Activated T-helper 17 cell treated with anti-CD3 and anti-CD28 coated beads, Interleukin-2, amount 50 U/mL, for 72 hours (primary cell): ENCODE data around the gene GSTM3. TPM values are rescaled to one million over a fixed set of nuclear protein-coding genes. Genes with fewer than 3 reads are reported as not detected.
"Not testable (repeated sequence)": the region's sequence is repeated elsewhere in the genome, so short reads cannot be mapped to it uniquely, and the experiment has no call there.

Experiments used
- ATAC-seq: fragments of 150-1000 bp; cut with Tn5 transposase; replicated peaks from 2 replicates; pipeline ENCODE4 v1.10.0; 2021; ENCODE audit warnings: mild to moderate bottlenecking, moderate library complexity
- H3K27ac Mint-ChIP-seq: one replicate; pipeline ENCODE4 v1.8.0; 2022; ENCODE audit warnings: mixed read lengths
- H3K27me3 Mint-ChIP-seq: one replicate; pipeline ENCODE4 v1.8.0; 2022; ENCODE audit warnings: mixed read lengths
- H3K36me3 Mint-ChIP-seq: one replicate; pipeline ENCODE4 v1.8.0; 2022; ENCODE audit warnings: low read depth, mild to moderate bottlenecking, mixed read lengths
- H3K4me1 Mint-ChIP-seq: one replicate; pipeline ENCODE4 v1.8.0; 2022; ENCODE audit warnings: mixed read lengths
- H3K4me3 Mint-ChIP-seq: one replicate; pipeline ENCODE4 v1.8.0; 2022; ENCODE audit warnings: mild to moderate bottlenecking, mixed read lengths
- H3K9me3 Mint-ChIP-seq: one replicate; pipeline ENCODE4 v1.8.0; 2022; ENCODE audit warnings: mixed read lengths
- total RNA-seq, 2 donors: library from RNA; stranded (reverse); gene quantifications; one replicate each; pipeline ENCODE4 v1.2.3, GENCODE V29; 2022

Gene GSTM3
- total RNA-seq, 2 donors from 2014 or later, result 8.9 to 30.2 TPM

GRCh38 chr1:109714661-109715372 lies 26.0 kb downstream of the GSTM3 start:
- H3K36me3 Mint-ChIP-seq, result no peaks in the 10 kb centered on the region
- no peaks in the 10 kb centered on the region for H3K9me3 Mint-ChIP-seq
- no peak for ATAC-seq
- H3K27ac Mint-ChIP-seq, result no peak overlapping the region
- H3K27me3 Mint-ChIP-seq, result peaks cover 28% of the 10 kb centered on the region
- H3K4me1 Mint-ChIP-seq, result no peaks in the 10 kb centered on the region
- no peak overlapping the region for H3K4me3 Mint-ChIP-seq

DNA sequence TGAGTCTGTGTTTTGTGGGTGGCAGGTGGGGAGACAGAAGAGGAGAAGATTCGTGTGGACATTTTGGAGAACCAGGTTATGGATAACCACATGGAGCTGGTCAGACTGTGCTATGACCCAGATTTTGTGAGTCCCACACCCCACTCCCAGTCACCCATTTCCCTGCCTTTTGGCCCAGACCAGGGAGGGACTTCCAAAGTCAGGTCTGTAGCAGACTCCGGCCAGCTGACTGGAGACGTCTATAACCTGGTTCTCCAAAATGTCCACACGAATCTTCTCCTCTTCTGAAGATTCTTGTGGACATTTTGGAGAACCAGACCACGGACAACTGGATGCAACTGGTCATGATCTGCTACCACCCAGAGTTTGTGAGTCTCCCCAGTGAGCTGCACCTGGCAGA lies 27.2 kb downstream of the GSTM3 start:
- Mint-ChIP-seq H3K27me3 (peaks cover 24% of the 10 kb centered on the region), H3K4me3 (no peak overlapping the region), H3K4me1 (no peaks in the 10 kb centered on the region), H3K27ac (no peak overlapping the region), H3K36me3 (no peaks in the 10 kb centered on the region), H3K9me3 (no peaks in the 10 kb centered on the region)
- ATAC-seq, result no peak

GRCh38 chr1:109712321-109712864 lies 28.4 kb downstream of the GSTM3 start:
- no peaks in the 10 kb centered on the region for H3K4me1 Mint-ChIP-seq
- ATAC-seq, result no peak
- no peaks in the 10 kb centered on the region for H3K36me3 Mint-ChIP-seq
- no peak overlapping the region for H3K4me3 Mint-ChIP-seq
- no peak overlapping the region for H3K27ac Mint-ChIP-seq
- H3K27me3 Mint-ChIP-seq, result peaks cover 21% of the 10 kb centered on the region
- peaks cover 3% of the 10 kb centered on the region for H3K9me3 Mint-ChIP-seq

DNA sequence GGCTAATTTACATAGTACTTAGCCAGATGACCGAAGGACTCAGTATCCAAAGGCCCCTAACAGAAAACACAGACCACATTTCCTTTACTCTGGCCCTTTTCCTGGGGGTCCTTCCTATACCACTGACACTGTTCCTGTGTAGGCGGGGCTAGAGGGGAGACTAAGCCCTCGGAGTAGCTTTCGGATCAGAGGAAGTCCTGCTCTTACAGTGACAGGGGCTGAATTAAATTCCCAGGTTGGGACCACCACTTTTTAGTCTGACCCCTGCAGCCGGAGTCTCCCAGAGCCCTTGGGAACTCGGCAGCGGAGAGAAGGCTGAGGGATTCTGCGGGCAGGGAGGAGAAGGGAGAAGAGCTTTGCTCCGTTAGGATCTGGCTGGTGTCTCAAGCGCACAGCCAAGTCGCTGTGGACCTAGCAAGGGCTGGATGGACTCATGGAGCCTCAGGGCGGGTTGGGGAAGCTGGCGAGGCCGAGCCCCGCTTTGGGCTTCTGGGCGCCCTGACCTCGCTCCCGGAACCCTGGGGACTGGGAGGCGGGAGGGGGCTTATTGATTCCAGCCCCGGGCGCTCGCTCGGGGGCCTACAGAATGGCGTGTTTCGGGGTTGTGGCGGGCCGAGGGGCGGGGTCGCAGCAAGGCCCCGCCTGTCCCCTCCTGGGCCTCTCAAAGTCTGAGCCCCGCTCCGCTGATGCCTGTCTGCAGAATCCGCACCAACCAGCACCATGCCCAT lies 29.1 kb downstream of the GSTM3 start, which contains the start of gene GSTM5:
GSTM5 (plus strand) TSS at position 659 of the 728 bp plus-strand sequence; CDS start at position 721, 62 bp downstream.
- not testable (repeated sequence) for H3K4me3 Mint-ChIP-seq, ATAC-seq, H3K27ac Mint-ChIP-seq, H3K9me3 Mint-ChIP-seq, H3K4me1 Mint-ChIP-seq, H3K36me3 Mint-ChIP-seq
- peaks cover 19% of the 10 kb centered on the region for H3K27me3 Mint-ChIP-seq

- H3K27me3 Mint-ChIP-seq, result peaks cover 14% of the 10 kb centered on the region
- not testable (repeated sequence) for H3K4me1 Mint-ChIP-seq, H3K4me3 Mint-ChIP-seq, H3K9me3 Mint-ChIP-seq, H3K27ac Mint-ChIP-seq, ATAC-seq, H3K36me3 Mint-ChIP-seq
Measured at GRCh38 chr1:109709822-109710221, 31.0 kb downstream of the GSTM3 start.

- not testable (repeated sequence) for H3K27ac Mint-ChIP-seq, ATAC-seq, H3K36me3 Mint-ChIP-seq, H3K4me1 Mint-ChIP-seq, H3K9me3 Mint-ChIP-seq, H3K4me3 Mint-ChIP-seq
- H3K27me3 Mint-ChIP-seq, result peaks cover 14% of the 10 kb centered on the region
Measured at GRCh38 chr1:109708949-109709348, 31.9 kb downstream of the GSTM3 start.

GRCh38 chr1:109705411-109705810 lies 35.4 kb downstream of the GSTM3 start:
- ATAC-seq, result no peak
- no peaks in the 10 kb centered on the region for H3K36me3 Mint-ChIP-seq
- no peaks in the 10 kb centered on the region for H3K4me1 Mint-ChIP-seq
- H3K4me3 Mint-ChIP-seq, result no peak overlapping the region
- peaks cover 3% of the 10 kb centered on the region for H3K9me3 Mint-ChIP-seq
- H3K27ac Mint-ChIP-seq, result no peak overlapping the region
- H3K27me3 Mint-ChIP-seq, result peaks cover 7% of the 10 kb centered on the region

- Mint-ChIP-seq H3K27me3 (peaks cover 7% of the 10 kb centered on the region), H3K4me3 (no peak overlapping the region)
Measured at GRCh38 chr1:109704173-109704572, 36.7 kb downstream of the GSTM3 start.

GRCh38 chr1:109702940-109703339 lies 37.9 kb downstream of the GSTM3 start:
- H3K36me3 Mint-ChIP-seq, H3K27me3 Mint-ChIP-seq, ATAC-seq, H3K9me3 Mint-ChIP-seq, H3K27ac Mint-ChIP-seq, H3K4me1 Mint-ChIP-seq, H3K4me3 Mint-ChIP-seq: not testable (repeated sequence)

More at GRCh38 chr1:109704173-109704572, 36.7 kb downstream of the GSTM3 start:
- ATAC-seq, result no peak
- Mint-ChIP-seq H3K4me1 (no peaks in the 10 kb centered on the region), H3K36me3 (no peaks in the 10 kb centered on the region), H3K27ac (no peak overlapping the region), H3K9me3 (peaks cover 3% of the 10 kb centered on the region)

GRCh38 chr1:109697861-109698260 lies 43.0 kb downstream of the GSTM3 start:
- not testable (repeated sequence) for H3K4me3 Mint-ChIP-seq, ATAC-seq, H3K36me3 Mint-ChIP-seq, H3K27me3 Mint-ChIP-seq, H3K27ac Mint-ChIP-seq, H3K9me3 Mint-ChIP-seq, H3K4me1 Mint-ChIP-seq

DNA sequence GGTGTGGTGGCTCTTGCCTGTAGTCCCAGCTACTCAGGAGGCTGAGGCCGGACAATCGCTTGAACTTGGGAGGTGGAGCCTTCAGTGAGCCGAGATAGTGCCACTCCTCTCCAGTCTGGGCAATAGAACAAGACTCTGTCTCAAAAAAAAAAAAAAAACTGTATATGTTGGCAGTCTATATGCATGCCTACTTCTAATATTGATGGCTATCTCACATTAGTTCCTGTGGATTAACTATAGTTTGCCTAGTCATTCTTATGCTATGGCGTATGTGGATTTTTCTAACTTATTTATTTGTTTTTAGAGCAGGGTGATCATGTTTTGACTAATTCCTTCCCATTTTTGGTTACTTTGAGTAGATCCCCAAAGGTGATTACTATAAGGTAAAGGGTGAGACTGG lies 43.8 kb downstream of the GSTM3 start:
- H3K9me3 Mint-ChIP-seq, result no peaks in the 10 kb centered on the region
- H3K27me3 Mint-ChIP-seq, result no peaks in the 10 kb centered on the region
- H3K4me3 Mint-ChIP-seq, result no peak overlapping the region
- no peak overlapping the region for H3K27ac Mint-ChIP-seq
- no peaks in the 10 kb centered on the region for H3K36me3 Mint-ChIP-seq
- H3K4me1 Mint-ChIP-seq, result no peaks in the 10 kb centered on the region
- no peak for ATAC-seq

DNA sequence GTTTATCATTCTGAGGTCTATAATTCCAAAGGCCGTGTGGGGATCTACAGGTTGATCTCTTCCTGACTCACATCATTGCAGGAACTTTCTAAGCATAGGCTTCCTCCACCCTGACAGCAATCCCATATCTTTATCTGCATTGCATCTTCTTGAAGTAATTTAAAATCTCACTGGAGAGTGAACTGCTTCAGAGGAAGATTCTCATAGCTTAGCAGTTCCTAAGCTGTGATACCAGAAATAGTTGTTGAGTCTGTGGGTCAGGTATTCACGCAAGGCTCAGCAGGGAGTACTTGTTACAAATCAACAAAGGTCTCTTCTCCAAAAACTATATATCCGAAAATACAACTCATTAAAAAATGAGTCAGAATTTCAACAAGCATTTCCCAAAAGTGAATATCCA lies 45.7 kb downstream of the GSTM3 start:
- not testable (repeated sequence) for H3K27me3 Mint-ChIP-seq, H3K4me3 Mint-ChIP-seq, ATAC-seq, H3K9me3 Mint-ChIP-seq, H3K4me1 Mint-ChIP-seq, H3K36me3 Mint-ChIP-seq, H3K27ac Mint-ChIP-seq

- not testable (repeated sequence) for H3K4me3 Mint-ChIP-seq, ATAC-seq, H3K27ac Mint-ChIP-seq, H3K27me3 Mint-ChIP-seq, H3K4me1 Mint-ChIP-seq, H3K9me3 Mint-ChIP-seq, H3K36me3 Mint-ChIP-seq
Measured at GRCh38 chr1:109694400-109694799, 46.4 kb downstream of the GSTM3 start.

DNA sequence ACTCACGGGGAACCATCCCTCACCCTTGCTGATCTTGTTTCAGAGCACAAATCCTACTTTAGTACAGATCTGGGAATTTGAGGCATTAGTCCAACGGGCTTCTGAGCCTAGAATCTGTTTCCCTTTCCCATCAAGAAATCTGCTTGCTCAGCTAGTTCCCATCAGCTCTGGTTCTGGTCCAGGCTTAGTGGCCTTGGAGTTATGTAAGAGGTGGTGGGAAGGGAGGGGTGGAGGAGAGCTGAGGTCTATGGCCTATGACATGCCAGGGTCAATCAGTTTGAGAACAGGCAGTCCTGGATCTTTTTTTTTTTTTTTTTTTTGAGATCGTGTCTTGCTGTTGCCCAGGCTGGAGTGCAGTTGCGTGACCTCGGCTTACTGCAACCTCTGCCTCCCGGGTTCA lies 49.1 kb downstream of the GSTM3 start:
- H3K4me3 Mint-ChIP-seq, result no peak overlapping the region
- H3K9me3 Mint-ChIP-seq, result no peaks in the 10 kb centered on the region
- no peak for ATAC-seq
- no peaks in the 10 kb centered on the region for H3K4me1 Mint-ChIP-seq
- H3K36me3 Mint-ChIP-seq, result no peaks in the 10 kb centered on the region
- H3K27me3 Mint-ChIP-seq, result no peaks in the 10 kb centered on the region
- no peak overlapping the region for H3K27ac Mint-ChIP-seq

DNA sequence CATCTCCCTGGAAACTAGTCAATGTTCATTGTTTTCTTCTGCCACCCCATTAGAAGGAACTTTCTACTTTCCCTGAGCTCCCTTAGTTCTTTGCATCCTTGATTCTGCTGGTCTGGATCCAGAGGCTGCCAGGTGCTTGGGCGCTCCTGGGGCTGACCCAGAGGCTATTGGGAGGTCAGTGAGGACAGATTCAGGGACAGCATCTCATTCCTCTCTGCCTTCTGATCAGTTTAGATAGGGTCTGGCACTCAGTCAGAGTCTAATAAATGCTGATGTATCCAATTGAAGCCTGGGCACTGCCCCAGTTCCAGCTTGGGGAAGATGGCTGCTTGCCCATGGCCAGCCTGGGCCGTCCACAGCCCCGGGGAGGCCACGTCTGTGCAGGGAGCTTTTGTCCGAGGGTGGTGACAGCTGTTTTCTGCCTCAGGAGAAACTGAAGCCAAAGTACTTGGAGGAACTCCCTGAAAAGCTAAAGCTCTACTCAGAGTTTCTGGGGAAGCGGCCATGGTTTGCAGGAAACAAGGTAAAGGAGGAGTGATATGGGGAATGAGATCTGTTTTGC lies 50.9 kb downstream of the GSTM3 start:
- Mint-ChIP-seq H3K27me3 (no peaks in the 10 kb centered on the region), H3K27ac (no peak overlapping the region), H3K4me3 (no peak overlapping the region), H3K9me3 (no peaks in the 10 kb centered on the region), H3K4me1 (no peaks in the 10 kb centered on the region), H3K36me3 (no peaks in the 10 kb centered on the region)
- no peak for ATAC-seq
